Caco-2 (cell line): ENCODE data around the gene ITPR1. TPM values are rescaled to one million over a fixed set of nuclear protein-coding genes. Genes with fewer than 3 reads are reported as not detected.

Source experiments
- BruUV-seq: library from RNA; stranded (reverse); fragments of 400-500 nt; replicated peaks from 2 replicates; lab custom pipeline; 2021; lab: Mats Ljungman, UMichigan
- CTCF ChIA-PET: fragments of 300-600 bp; sonication (Branson Sonifier 250); formaldehyde crosslinking; loops from one replicate; lab custom pipeline; 2022; ENCODE audit warnings: antibody characterized with exemption; lab: Charles Lee
- POLR2A ChIA-PET: fragments of 300-600 bp; sonication (Branson Sonifier 250); formaldehyde crosslinking; loops from one replicate; lab custom pipeline; 2022; ENCODE audit warnings: antibody characterized with exemption; lab: Charles Lee
- DNase-seq, 2 experiments: peaks; one replicate each; pipeline versions ENCODE4 v3.0.0 to v3.0.0-alpha.2; 2020 to 2022
- H3K27me3 ChIP-seq: replicated peaks from 2 replicates; pipeline ENCODE4 v1.6.0; 2011; ENCODE audit warnings: low read length; ENCODE audit not compliant: control insufficient read depth, insufficient read depth
- H3K36me3 ChIP-seq: 2 replicates; pipeline ENCODE4 v1.5.1; 2011; ENCODE audit warnings: low read length; ENCODE audit not compliant: control insufficient read depth, insufficient read depth
- H3K4me1 ChIP-seq: fragments of 250-450 bp; sonication (Bioruptor Pico); 2 replicates; pipeline ENCODE4 v1.5.1; 2020; ENCODE audit warnings: mild to moderate bottlenecking
- H3K4me3 ChIP-seq: 2 replicates; pipeline ENCODE4 v1.5.1; 2011; ENCODE audit warnings: low read depth, mild to moderate bottlenecking, control low read depth, low read length
- H3K9me3 ChIP-seq: fragments of 250-450 bp; sonication (Bioruptor Pico); 2 replicates; pipeline ENCODE4 v1.5.1; 2020; ENCODE audit warnings: mild to moderate bottlenecking, moderate library complexity
- H3K27ac Mint-ChIP-seq: one replicate; pipeline ENCODE4 v1.8.0; 2022; ENCODE audit warnings: mixed read lengths; ENCODE audit not compliant: unreplicated experiment
- H3K27me3 Mint-ChIP-seq: one replicate; pipeline ENCODE4 v1.8.0; 2022; ENCODE audit warnings: mixed read lengths; ENCODE audit not compliant: insufficient read depth, unreplicated experiment
- H3K36me3 Mint-ChIP-seq: one replicate; pipeline ENCODE4 v1.8.0; 2022; ENCODE audit warnings: mild to moderate bottlenecking, mixed read lengths; ENCODE audit not compliant: insufficient read depth, unreplicated experiment
- H3K4me1 Mint-ChIP-seq: one replicate; pipeline ENCODE4 v1.8.0; 2022; ENCODE audit warnings: low read depth, mixed read lengths; ENCODE audit not compliant: unreplicated experiment
- H3K4me3 Mint-ChIP-seq: one replicate; pipeline ENCODE4 v1.8.0; 2022; ENCODE audit warnings: mild to moderate bottlenecking, moderate library complexity, mixed read lengths; ENCODE audit not compliant: unreplicated experiment
- H3K9me3 Mint-ChIP-seq: one replicate; pipeline ENCODE4 v1.8.0; 2022; ENCODE audit warnings: mixed read lengths; ENCODE audit not compliant: unreplicated experiment
- CTCF ChIP-seq, 2 experiments: fragments of 200-600 bp in 1 of 2; IDR thresholded peaks; 1 replicate in 1 of 2; 2 replicates in 1 of 2; pipeline versions ENCODE4 v1.5.1 to v1.8.0; 2011 to 2022; ENCODE audit warnings: antibody characterized with exemption in 1 of 2, control low read depth in 1 of 2, inconsistent platforms in 1 of 2, low read depth in 1 of 2, low read length in 1 of 2, mild to moderate bottlenecking in 1 of 2, moderate library complexity in 1 of 2; ENCODE audit not compliant: insufficient read depth in 1 of 2, severe bottlenecking in 1 of 2, unreplicated experiment in 1 of 2
- intact Hi-C: fragments of 100-400 bp; cut with micrococcal nuclease; formaldehyde crosslinking; loops from one replicate; pipeline ENCODE4 v1.10.0; 2022; ENCODE audit not compliant: unreplicated experiment
- total RNA-seq: library from RNA; stranded (reverse); gene quantifications from 2 replicates; pipeline ENCODE4 v1.2.3, GENCODE V29; 2022

The ITPR1 gene
- total RNA-seq, 1 experiment from 2014 or later: 10.4 TPM

GRCh38 chr3:4741106-4741403 is 247.9 kb downstream of the ITPR1 start:
- no peaks in the 10 kb centered on the region for H3K36me3 Mint-ChIP-seq
- no TSS peak for BruUV-seq
- peaks cover 21% of the 10 kb centered on the region for H3K4me1 Mint-ChIP-seq
- peaks cover 35% of the 10 kb centered on the region for H3K4me1 ChIP-seq
- no peak for TF ChIP-seq CTCF (IDR thresholded peaks at IDR 0.05; ENCODE audit: insufficient read depth in 1 of 2, low read depth in 1 of 2, low read length in 1 of 2, severe bottlenecking in 1 of 2, unreplicated experiment in 1 of 2)
- POLR2A ChIA-PET: no interaction called here
- no peak overlapping the region for H3K4me3 Mint-ChIP-seq
- no peaks in the 10 kb centered on the region for H3K27me3 Mint-ChIP-seq
- CTCF ChIA-PET: no interaction called here
- DNase-seq: no peak
- peaks cover 9% of the 10 kb centered on the region for H3K9me3 Mint-ChIP-seq
- no peak overlapping the region for H3K27ac Mint-ChIP-seq
- peaks cover 4% of the 10 kb centered on the region; the same call in 1 of the 2 replicates for H3K9me3 ChIP-seq
- no peak overlapping the region for H3K4me3 ChIP-seq
- no peaks in the 10 kb centered on the region for H3K27me3 ChIP-seq
- no peaks in the 10 kb centered on the region for H3K36me3 ChIP-seq
- intact Hi-C loops: loop anchor here (5.0 kb wide), 1 partner anchor 446 kb away; the partner anchor contains the start of gene EDEM1

GRCh38 chr3:4741404-4742307 is 248.5 kb downstream of the ITPR1 start:
- no peaks in the 10 kb centered on the region for H3K36me3 Mint-ChIP-seq
- no peaks in the 10 kb centered on the region for H3K36me3 ChIP-seq
- intact Hi-C loops: loop anchor here (5.0 kb wide), 1 partner anchor 446 kb away; the partner anchor contains the start of gene EDEM1
- DNase-seq: no peak
- no peaks in the 10 kb centered on the region for H3K27me3 ChIP-seq
- H3K4me3 Mint-ChIP-seq: no peak overlapping the region
- peaks cover 28% of the 10 kb centered on the region for H3K4me1 Mint-ChIP-seq
- no peak for TF ChIP-seq CTCF (IDR thresholded peaks at IDR 0.05; ENCODE audit: insufficient read depth in 1 of 2, low read depth in 1 of 2, low read length in 1 of 2, severe bottlenecking in 1 of 2, unreplicated experiment in 1 of 2)
- peaks cover 9% of the 10 kb centered on the region for H3K9me3 Mint-ChIP-seq
- H3K4me1 ChIP-seq: peaks cover 36% of the 10 kb centered on the region
- ChIA-PET CTCF (no interaction called here), POLR2A (no interaction called here)
- no TSS peak for BruUV-seq
- H3K4me3 ChIP-seq: no peak overlapping the region
- no peaks in the 10 kb centered on the region for H3K27me3 Mint-ChIP-seq
- H3K9me3 ChIP-seq: peaks cover 4% of the 10 kb centered on the region; the same call in 1 of the 2 replicates
- no peak overlapping the region for H3K27ac Mint-ChIP-seq

DNA sequence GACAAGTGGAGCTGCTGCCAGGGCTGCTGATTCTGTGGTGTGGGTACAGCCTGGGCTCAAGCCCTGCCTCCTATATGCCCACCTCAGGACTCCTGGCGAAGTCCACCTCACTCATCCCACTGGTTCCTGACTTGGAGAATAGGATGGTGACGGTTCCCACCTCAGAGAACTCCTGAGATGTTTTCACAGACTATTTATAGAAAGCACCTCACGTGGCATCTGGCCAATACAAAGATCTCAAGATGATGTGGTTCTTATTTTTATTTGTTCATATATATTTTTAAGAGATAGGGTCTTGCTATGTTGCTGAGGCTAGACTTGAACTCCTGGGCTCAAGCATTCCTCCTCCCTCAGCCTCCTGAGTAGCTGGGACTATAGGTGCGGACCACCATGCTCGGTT is 249.2 kb downstream of the ITPR1 start:
- no peak for TF ChIP-seq CTCF (IDR thresholded peaks at IDR 0.05; ENCODE audit: insufficient read depth in 1 of 2, low read depth in 1 of 2, low read length in 1 of 2, severe bottlenecking in 1 of 2, unreplicated experiment in 1 of 2)
- H3K36me3 ChIP-seq: no peaks in the 10 kb centered on the region
- no peaks in the 10 kb centered on the region for H3K27me3 ChIP-seq
- H3K27ac Mint-ChIP-seq: no peak overlapping the region
- H3K4me1 ChIP-seq: peaks cover 39% of the 10 kb centered on the region
- no peak overlapping the region for H3K4me3 ChIP-seq
- no peak overlapping the region for H3K4me3 Mint-ChIP-seq
- H3K27me3 Mint-ChIP-seq: no peaks in the 10 kb centered on the region
- BruUV-seq: no TSS peak
- ChIA-PET CTCF (no interaction called here), POLR2A (no interaction called here)
- intact Hi-C loops: loop anchor here (5.0 kb wide), 1 partner anchor 445 kb away; the partner anchor contains the start of gene EDEM1
- H3K36me3 Mint-ChIP-seq: no peaks in the 10 kb centered on the region
- peaks cover 32% of the 10 kb centered on the region for H3K4me1 Mint-ChIP-seq
- H3K9me3 ChIP-seq: peaks cover 4% of the 10 kb centered on the region; the same call in 1 of the 2 replicates
- DNase-seq: no peak
- peaks cover 9% of the 10 kb centered on the region for H3K9me3 Mint-ChIP-seq
